ENCODE results near the gene NXPE1. TPM values are rescaled to one million over a fixed set of nuclear protein-coding genes. Genes with fewer than 3 reads are reported as not detected.

NXPE1 gene
- total RNA-seq, 1 experiment from 2014 or later, result not detected

GRCh38 chr11:114569801-114570200, 10.1 kb upstream of the NXPE1 start:
- ATAC-seq, result no peak
- no peak overlapping the region for H3K4me3 ChIP-seq (ENCODE audit: low read depth in 2 of 2, low read length in 2 of 2)
- H3K27me3 ChIP-seq (ENCODE audit: control insufficient read depth, insufficient read depth, low read length), result no peaks in the 10 kb centered on the region
- H3K27ac ChIP-seq (ENCODE audit: low read length), result no peak overlapping the region
- DNase-seq (ENCODE audit: low read depth, low spot score), result no peak
- H3K9me3 ChIP-seq (ENCODE audit: control insufficient read depth, insufficient read depth, low read depth, low read length), result no peaks in the 10 kb centered on the region
- TF ChIP-seq, protein P1, sequence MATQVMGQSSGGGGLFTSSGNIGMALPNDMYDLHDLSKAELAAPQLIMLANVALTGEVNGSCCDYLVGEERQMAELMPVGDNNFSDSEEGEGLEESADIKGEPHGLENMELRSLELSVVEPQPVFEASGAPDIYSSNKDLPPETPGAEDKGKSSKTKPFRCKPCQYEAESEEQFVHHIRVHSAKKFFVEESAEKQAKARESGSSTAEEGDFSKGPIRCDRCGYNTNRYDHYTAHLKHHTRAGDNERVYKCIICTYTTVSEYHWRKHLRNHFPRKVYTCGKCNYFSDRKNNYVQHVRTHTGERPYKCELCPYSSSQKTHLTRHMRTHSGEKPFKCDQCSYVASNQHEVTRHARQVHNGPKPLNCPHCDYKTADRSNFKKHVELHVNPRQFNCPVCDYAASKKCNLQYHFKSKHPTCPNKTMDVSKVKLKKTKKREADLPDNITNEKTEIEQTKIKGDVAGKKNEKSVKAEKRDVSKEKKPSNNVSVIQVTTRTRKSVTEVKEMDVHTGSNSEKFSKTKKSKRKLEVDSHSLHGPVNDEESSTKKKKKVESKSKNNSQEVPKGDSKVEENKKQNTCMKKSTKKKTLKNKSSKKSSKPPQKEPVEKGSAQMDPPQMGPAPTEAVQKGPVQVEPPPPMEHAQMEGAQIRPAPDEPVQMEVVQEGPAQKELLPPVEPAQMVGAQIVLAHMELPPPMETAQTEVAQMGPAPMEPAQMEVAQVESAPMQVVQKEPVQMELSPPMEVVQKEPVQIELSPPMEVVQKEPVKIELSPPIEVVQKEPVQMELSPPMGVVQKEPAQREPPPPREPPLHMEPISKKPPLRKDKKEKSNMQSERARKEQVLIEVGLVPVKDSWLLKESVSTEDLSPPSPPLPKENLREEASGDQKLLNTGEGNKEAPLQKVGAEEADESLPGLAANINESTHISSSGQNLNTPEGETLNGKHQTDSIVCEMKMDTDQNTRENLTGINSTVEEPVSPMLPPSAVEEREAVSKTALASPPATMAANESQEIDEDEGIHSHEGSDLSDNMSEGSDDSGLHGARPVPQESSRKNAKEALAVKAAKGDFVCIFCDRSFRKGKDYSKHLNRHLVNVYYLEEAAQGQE (IDR thresholded peaks at IDR 0.05; ENCODE audit: insufficient read depth in 1 of 2, low read depth in 2 of 2, low read length in 1 of 2), result no peak
- TF ChIP-seq POLR2AphosphoS5 (IDR thresholded peaks at IDR 0.05; ENCODE audit: low read depth, low read length) (no peak), SIN3A (IDR thresholded peaks at IDR 0.05; ENCODE audit: borderline replicate concordance, insufficient read depth, low read depth, low read length) (no peak), CTCF (IDR thresholded peaks at IDR 0.05) (no peak), TCF7L2 (IDR thresholded peaks at IDR 0.05; ENCODE audit: low read depth, low read length) (no peak)
- in situ Hi-C loops (cut with HindIII; ENCODE audit: low pct_unique_long_range_greater_than_20kb, low sequenced_read_pairs), result no loop called here
- H3K36me3 ChIP-seq (ENCODE audit: control insufficient read depth, insufficient read depth, low read length), result no peaks in the 10 kb centered on the region
- BruUV-seq (replicated peaks), result no TSS peak
- ChIA-PET CTCF (no interaction called here), POLR2A (no interaction called here)
- no peaks in the 10 kb centered on the region for H3K4me1 ChIP-seq (ENCODE audit: control insufficient read depth, insufficient read depth, low read length)
- intact Hi-C loops (cut with micrococcal nuclease; ENCODE audit: unreplicated experiment), result no loop called here

DNA sequence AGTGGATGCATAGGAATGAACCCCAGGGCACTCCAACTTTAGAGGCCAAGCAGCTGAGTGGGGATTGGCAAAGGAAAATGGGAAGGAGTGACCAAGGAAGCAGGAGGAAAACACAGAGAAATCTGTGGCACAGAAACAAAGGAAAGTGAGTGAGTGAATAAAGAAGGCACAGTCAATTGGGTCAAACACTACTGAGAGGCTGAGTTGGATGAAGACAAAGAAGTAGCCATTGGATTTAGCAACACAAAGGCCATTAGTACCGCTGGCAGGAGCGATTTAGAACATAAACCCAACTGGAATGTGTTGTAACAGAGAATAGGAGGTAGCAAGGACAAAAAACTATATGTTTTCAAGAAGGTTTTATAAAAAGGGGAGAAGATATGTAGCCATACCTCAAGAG, 6.6 kb upstream of the NXPE1 start:
- DNase-seq (ENCODE audit: low read depth, low spot score), result no peak
- no peak for TF ChIP-seq TCF7L2 (IDR thresholded peaks at IDR 0.05; ENCODE audit: low read depth, low read length)
- TF ChIP-seq CTCF (IDR thresholded peaks at IDR 0.05), result no peak
- no peak for TF ChIP-seq SIN3A (IDR thresholded peaks at IDR 0.05; ENCODE audit: borderline replicate concordance, insufficient read depth, low read depth, low read length)
- TF ChIP-seq, protein P1 (IDR thresholded peaks at IDR 0.05; ENCODE audit: insufficient read depth in 1 of 2, low read depth in 2 of 2, low read length in 1 of 2), result no peak
- no peak for TF ChIP-seq POLR2AphosphoS5 (IDR thresholded peaks at IDR 0.05; ENCODE audit: low read depth, low read length)
- in situ Hi-C loops (cut with HindIII; ENCODE audit: low pct_unique_long_range_greater_than_20kb, low sequenced_read_pairs) (no loop called here), intact Hi-C loops (cut with micrococcal nuclease; ENCODE audit: unreplicated experiment) (no loop called here)
- H3K4me3 ChIP-seq (ENCODE audit: low read depth in 2 of 2, low read length in 2 of 2), result no peak overlapping the region
- no peaks in the 10 kb centered on the region for H3K4me1 ChIP-seq (ENCODE audit: control insufficient read depth, insufficient read depth, low read length)
- CTCF ChIA-PET, result no interaction called here
- H3K27me3 ChIP-seq (ENCODE audit: control insufficient read depth, insufficient read depth, low read length), result no peaks in the 10 kb centered on the region
- no TSS peak for BruUV-seq (replicated peaks)
- ATAC-seq, result no peak
- H3K9me3 ChIP-seq (ENCODE audit: control insufficient read depth, insufficient read depth, low read depth, low read length), result no peaks in the 10 kb centered on the region
- H3K27ac ChIP-seq (ENCODE audit: low read length), result no peak overlapping the region
- POLR2A ChIA-PET, result no interaction called here
- H3K36me3 ChIP-seq (ENCODE audit: control insufficient read depth, insufficient read depth, low read length), result no peaks in the 10 kb centered on the region

Measured in Panc1 (cell line).